ENCODE data around the gene USP54.

DNA sequence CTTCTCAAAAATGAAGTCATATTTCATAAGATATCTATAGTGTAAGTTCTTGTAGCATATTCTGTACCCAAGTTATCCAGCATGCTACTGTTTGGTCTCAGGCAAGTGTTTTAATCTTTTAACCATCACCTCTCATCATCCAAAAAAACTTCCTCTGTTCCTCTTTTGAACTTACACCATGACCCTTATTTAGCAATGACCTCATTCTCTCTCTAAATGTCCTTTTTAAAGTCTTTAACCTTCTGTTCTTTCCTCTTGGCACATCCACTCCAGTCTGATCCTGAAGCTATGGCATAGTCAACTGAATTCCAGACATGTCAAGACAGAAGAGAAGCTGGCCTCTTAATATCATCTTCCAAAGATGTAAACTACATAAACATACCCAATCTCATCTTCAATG lies 121.6 kb downstream of the USP54 start:
- no peak for TF ChIP-seq CTCF (IDR thresholded peaks at IDR 0.05)
- TF ChIP-seq EZH2 (IDR thresholded peaks at IDR 0.05; ENCODE audit: borderline replicate concordance, insufficient read depth, low read depth, low read length, poor library complexity, severe bottlenecking) = no peak

Data from B cell (primary cell).